Activated CD4-positive, alpha-beta T cell treated with anti-CD3 and anti-CD28 coated beads, Interleukin-2, amount 50 U/mL, for 16 hours (primary cell): Measurements from ENCODE around the gene SDK1.

Experiments used
- DNase-seq: peaks from one replicate; pipeline ENCODE4 v3.0.0-alpha.2; 2020

Gene SDK1

DNA sequence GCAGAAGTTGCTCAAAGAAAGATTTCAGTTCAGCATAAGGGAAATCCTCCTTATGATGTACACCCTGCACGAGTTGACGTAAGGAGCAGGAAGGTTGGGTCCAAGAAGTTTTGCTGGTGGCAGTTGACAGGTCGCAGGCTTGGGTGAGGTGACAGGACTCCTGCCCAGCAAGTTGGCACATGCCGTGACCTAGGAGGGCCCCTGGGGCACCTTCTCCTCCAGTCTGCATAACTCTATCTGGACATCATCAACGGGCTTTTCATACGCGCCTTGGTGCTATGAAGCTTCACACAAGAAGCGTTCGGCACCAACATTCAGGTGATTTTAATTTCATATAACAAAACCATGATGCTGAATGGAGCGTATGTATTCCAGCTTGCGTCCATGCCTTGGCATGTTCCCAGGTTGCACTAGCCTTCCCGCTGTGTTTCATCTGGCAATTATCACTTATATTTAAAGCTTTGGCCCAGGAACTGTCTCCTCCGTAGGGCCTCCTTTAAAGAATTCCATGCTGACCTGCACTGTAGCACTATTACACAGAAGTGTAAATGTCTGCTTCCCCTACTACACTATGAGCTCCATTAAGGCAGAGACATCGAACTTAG lies 729.4 kb downstream of the SDK1 start:
- no peak for DNase-seq

- DNase-seq: no peak
Measured at GRCh38 chr7:4033996-4034395, 732.9 kb downstream of the SDK1 start.

GRCh38 chr7:4037308-4037707 lies 736.3 kb downstream of the SDK1 start:
- no peak for DNase-seq

DNA sequence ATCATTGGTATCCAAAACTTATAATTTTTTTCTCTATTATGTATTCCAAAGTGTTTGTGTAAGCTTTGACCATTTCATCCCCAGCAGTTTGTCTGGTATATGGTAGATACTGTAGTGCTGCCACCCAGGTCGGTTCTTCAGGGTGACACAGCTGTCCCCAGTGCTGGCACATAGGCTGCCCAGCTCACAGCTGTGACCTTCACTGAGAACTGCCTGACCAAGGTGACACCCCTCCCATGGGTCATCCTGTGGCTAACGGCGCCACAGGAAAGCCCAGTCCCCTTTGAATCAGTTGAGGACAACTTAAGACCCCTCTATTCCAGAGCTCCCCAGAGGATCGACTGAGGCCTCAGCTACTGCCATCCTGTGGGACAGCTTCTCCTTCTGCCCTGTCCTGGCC lies 736.8 kb downstream of the SDK1 start:
- DNase-seq: no peak

- no peak for DNase-seq
Measured at GRCh38 chr7:4040109-4040928, 739.3 kb downstream of the SDK1 start.

- no peak for DNase-seq
Measured at GRCh38 chr7:4042402-4043045, 741.5 kb downstream of the SDK1 start.

DNA sequence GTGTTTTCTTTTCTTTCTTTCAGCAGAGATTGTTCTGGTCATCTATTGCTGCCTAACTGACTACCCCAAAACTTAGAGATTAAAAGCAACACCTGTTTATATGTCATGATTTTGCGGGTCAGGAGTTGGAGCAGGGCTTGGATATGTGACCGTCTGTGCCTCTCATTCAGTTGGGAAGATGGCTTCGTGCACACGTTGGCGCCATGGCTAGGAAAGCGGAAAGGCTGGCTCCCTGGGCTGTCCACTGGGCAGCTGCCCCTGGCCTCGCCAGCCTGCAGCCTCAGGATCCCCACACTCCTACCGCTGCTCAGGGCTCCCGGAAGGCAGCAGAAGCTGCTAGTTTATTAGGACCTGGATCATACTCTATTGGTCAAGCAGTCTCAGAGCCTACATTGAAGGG lies 742.9 kb downstream of the SDK1 start:
- no peak for DNase-seq

DNA sequence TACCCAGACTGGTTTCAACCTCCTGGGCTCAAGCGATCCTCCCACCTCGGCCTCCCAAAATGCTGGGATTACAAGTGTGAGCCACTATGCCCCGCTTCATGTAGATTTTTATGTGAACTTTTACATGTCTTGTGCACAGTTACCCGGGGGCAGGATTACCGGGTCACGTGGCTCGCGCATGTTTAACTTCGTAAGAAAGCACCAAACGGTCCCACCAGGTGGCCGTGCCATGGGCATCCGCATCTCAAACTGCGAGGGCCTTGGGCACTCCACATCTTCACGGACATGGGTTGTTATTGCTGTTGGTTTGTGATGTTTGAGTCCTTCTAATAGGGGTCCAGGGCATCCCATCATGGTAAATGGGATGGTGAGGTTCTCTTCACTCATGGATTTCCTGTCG lies 744.4 kb downstream of the SDK1 start:
- no peak for DNase-seq

DNA sequence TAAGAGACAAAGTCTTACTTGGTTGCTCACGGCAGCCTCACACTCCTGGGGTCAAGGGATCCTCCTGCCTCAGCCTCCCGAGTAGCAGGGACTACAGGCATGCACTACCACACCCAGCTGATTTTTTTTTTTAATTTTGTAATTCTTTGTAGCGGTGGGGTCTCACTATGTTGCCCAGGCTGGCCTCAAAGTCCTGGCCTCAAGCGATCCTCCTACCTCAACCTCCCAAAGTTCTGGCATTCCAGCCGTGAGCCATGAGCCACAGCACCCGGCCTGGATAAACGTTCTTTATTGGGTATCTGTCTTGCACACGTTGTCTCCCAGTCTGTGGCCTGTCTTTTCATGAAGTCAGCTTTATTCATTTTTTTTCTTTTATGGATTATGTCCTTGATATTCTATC lies 744.9 kb downstream of the SDK1 start:
- no peak for DNase-seq

DNA sequence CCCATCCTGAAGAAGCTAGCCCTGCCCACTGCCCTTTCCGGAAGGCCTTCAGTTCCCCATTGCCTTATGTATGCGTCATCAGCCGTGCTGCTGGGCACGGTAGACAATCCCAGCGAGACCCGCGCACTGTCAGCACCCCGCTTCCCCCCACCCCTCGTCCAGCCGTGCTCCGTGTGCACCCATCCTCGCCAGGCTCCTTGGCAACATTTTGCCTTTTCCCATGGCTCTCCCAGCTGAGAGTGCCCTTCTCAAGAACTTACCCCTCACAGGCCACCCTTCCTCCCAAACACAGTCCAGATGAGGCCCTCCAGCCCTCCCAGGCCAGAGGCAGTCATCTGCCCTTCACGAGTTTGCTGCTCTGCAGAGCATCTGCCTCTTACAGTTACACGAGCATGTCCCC lies 747.3 kb downstream of the SDK1 start:
- DNase-seq: no peak

- DNase-seq: no peak
Measured at GRCh38 chr7:4049202-4049601, 748.1 kb downstream of the SDK1 start.

DNA sequence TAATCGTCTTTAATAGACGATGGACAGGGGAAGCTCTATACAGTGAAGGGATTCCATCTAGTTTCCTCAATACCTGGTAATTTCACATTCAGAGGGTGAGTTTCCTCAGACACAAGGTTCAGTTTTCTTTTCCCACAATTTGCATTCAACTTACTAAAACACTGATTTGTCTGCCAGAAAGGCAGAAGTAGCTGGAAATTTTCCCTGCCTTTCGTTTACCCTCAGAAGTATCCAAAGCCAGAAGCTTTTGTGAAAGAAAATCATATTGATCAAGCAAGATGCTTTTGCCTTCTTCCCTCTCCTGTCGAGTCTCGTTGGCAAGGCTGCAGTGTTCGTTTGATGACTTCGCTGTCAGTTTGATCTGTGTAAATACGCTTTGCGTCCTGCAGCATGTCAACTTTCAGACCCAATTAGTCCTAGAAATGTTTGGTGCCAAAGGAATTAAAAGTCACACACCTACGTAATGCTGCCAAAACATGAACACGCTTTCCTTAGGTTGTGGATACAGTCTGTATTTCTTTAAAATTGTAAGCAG lies 749.1 kb downstream of the SDK1 start:
- no peak for DNase-seq

DNA sequence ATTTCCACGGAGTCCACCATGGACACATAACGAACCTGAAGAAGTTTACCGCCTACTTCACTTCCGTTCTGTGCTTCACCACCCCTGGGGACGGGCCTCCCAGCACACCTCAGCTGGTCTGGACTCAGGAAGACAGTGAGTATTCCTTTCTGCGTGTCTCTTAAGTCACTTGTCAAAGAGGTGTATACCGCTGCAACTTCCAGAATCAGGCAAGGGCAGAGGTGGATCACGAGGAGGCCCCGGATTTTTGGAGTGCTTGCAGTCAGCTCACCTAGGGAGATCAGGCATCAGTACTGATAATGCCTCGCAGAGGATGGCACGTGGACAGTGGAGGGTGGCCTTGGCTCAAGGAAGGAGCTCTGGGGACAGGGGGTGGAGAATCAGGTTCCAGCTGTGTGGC lies 750.6 kb downstream of the SDK1 start:
- DNase-seq: no peak

GRCh38 chr7:4052130-4052529 lies 751.1 kb downstream of the SDK1 start:
- DNase-seq: no peak

DNA sequence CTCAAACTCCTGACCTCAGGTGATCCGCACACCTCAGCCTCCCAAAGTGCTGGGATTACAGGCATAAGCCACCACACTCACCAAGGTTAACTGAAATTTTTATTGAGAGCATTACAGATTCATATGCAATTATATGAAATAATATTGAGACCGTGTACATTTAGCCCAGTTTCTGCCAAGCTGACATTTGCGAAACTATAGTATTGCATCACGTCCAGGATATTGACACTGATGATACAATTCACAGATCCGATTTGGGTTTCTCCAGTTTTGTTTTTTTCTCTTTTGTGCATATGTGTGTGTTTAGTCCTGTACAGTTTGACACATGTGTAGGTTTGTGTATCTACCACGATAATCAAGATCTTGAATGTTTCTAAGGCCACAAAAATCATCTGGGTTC lies 753.1 kb downstream of the SDK1 start:
- DNase-seq: no peak

GRCh38 chr7:4056552-4057288 lies 755.7 kb downstream of the SDK1 start:
- DNase-seq: no peak

GRCh38 chr7:4057289-4057616 lies 756.2 kb downstream of the SDK1 start:
- no peak for DNase-seq

GRCh38 chr7:4058158-4058557 lies 757.1 kb downstream of the SDK1 start:
- no peak for DNase-seq

DNA sequence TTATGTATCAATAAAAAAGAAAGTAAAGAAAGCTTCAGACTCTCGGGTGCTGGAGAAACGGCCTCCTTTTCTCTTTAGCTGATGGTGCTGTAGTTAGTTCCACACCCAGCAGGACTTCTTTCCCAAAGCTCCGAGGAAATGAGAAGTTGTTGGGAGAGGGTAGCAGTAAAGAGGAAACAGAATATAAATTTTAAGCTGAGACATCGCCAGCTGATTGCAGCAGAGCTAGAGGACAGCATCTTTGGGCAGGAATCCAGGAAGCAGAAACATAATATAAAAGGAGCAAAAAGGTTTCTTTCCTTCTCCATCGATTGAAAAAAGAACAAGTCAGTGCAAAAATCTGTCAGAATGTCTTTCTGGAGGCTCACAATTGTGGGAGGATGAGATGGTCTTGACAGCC lies 764.1 kb downstream of the SDK1 start:
- no peak for DNase-seq

GRCh38 chr7:4066206-4066605 lies 765.2 kb downstream of the SDK1 start:
- DNase-seq: no peak

GRCh38 chr7:4066626-4067475 lies 765.8 kb downstream of the SDK1 start:
- DNase-seq: no peak

DNA sequence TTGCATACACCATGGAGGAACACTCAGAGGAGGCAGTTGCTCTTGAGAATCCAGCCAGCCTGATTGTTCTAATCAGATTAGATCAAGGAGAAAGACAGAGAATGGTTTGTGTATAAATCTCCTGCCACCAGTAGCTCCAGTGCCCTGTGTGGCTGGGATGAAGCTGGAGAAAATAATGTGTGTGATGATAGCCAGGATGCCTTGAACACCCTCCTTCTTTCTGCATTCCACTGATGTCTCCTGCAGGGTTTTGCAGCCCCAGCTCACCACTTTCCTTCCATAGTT lies 766.4 kb downstream of the SDK1 start:
- DNase-seq: no peak

DNA sequence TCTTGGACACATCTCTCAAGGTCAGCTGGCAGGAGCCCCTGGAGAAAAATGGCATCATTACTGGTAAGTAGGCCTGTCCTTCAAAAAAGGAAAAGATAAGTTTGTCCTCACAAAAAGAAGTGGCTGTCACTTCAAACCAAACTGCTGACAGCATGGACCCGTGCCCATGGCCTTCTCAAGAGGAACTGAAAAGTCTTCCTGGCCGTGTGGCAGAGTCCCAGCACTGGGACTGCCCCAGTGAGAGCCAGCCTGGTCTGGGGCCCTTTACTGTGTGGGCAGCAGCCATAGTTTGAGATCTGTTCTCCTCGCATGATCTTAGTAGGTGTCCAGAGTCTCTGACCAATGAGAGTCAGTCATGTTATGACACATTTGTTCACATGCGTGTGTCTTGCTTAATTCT lies 766.8 kb downstream of the SDK1 start:
- no peak for DNase-seq
